ENCODE measurements around the gene DPM1. TPM values are rescaled to one million over a fixed set of nuclear protein-coding genes. Genes with fewer than 3 reads are reported as not detected.
A peak's percentile ranks its signal among the peaks of the same experiment; 100 is the strongest.

DPM1 gene
- total RNA-seq, 1 donor from 2014 or later, result 82.7 TPM

- Histone ChIP-seq H3K4me3 (ENCODE audit: low read depth, low read length) (no peak overlapping the region), H3K36me3 (ENCODE audit: control insufficient read depth, insufficient read depth, low read length) (no peaks in the 10 kb centered on the region), H3K27me3 (ENCODE audit: control insufficient read depth, insufficient read depth, low read length) (no peaks in the 10 kb centered on the region)
- TF ChIP-seq CTCF (IDR thresholded peaks at IDR 0.05; ENCODE audit: insufficient read depth, low read length, severe bottlenecking), result no peak
- no peak for DNase-seq (ENCODE audit: low read depth)
- no peak for FAIRE-seq
Measured at GRCh38 chr20:50993876-50994275, 35.5 kb upstream of the DPM1 start.

GRCh38 chr20:50992733-50993457, 34.6 kb upstream of the DPM1 start:
- Histone ChIP-seq H3K4me3 (ENCODE audit: low read depth, low read length) (no peak overlapping the region), H3K27me3 (ENCODE audit: control insufficient read depth, insufficient read depth, low read length) (no peaks in the 10 kb centered on the region), H3K36me3 (ENCODE audit: control insufficient read depth, insufficient read depth, low read length) (no peaks in the 10 kb centered on the region)
- TF ChIP-seq CTCF (IDR thresholded peaks at IDR 0.05; ENCODE audit: insufficient read depth, low read length, severe bottlenecking), result peak; percentile 79
- DNase-seq (ENCODE audit: low read depth) (peak; percentile 70), FAIRE-seq (peak; percentile 77)

GRCh38 chr20:50992336-50992732, 34.0 kb upstream of the DPM1 start:
- FAIRE-seq (no peak), DNase-seq (ENCODE audit: low read depth) (peak; percentile 88)
- H3K36me3 ChIP-seq (ENCODE audit: control insufficient read depth, insufficient read depth, low read length), result no peaks in the 10 kb centered on the region
- no peak overlapping the region for H3K4me3 ChIP-seq (ENCODE audit: low read depth, low read length)
- no peak for TF ChIP-seq CTCF (IDR thresholded peaks at IDR 0.05; ENCODE audit: insufficient read depth, low read length, severe bottlenecking)
- H3K27me3 ChIP-seq (ENCODE audit: control insufficient read depth, insufficient read depth, low read length), result no peaks in the 10 kb centered on the region

- FAIRE-seq, result no peak
- Histone ChIP-seq H3K4me3 (ENCODE audit: low read depth, low read length) (no peak overlapping the region), H3K27me3 (ENCODE audit: control insufficient read depth, insufficient read depth, low read length) (no peaks in the 10 kb centered on the region), H3K36me3 (ENCODE audit: control insufficient read depth, insufficient read depth, low read length) (no peaks in the 10 kb centered on the region)
- DNase-seq (ENCODE audit: low read depth), result peak; percentile 23
- no peak for TF ChIP-seq CTCF (IDR thresholded peaks at IDR 0.05; ENCODE audit: insufficient read depth, low read length, severe bottlenecking)
Measured at GRCh38 chr20:50991076-50991475, 32.7 kb upstream of the DPM1 start.

- no peak for FAIRE-seq
- peak; percentile 82 for DNase-seq (ENCODE audit: low read depth)
- no peaks in the 10 kb centered on the region for H3K27me3 ChIP-seq (ENCODE audit: control insufficient read depth, insufficient read depth, low read length)
Measured at GRCh38 chr20:50987493-50988210, 29.3 kb upstream of the DPM1 start.

More at GRCh38 chr20:50987493-50988210, 29.3 kb upstream of the DPM1 start:
- H3K36me3 ChIP-seq (ENCODE audit: control insufficient read depth, insufficient read depth, low read length), result no peaks in the 10 kb centered on the region
- H3K4me3 ChIP-seq (ENCODE audit: low read depth, low read length), result no peak overlapping the region
- peak; percentile 81 for TF ChIP-seq CTCF (IDR thresholded peaks at IDR 0.05; ENCODE audit: insufficient read depth, low read length, severe bottlenecking)

Measured in bronchial epithelial cell (primary cell).